HepG2 (cell line): ENCODE data around the gene FBXO33. TPM values are rescaled to one million over a fixed set of nuclear protein-coding genes. Genes with fewer than 3 reads are reported as not detected.

Source experiments
- GRHL1 ChIP-seq: sonication (generic); formaldehyde crosslinking; conservative IDR thresholded peaks from 2 replicates; pipeline ENCODE4 v1.8.0; 2022; ENCODE audit warnings: missing genetic modification reagents
- PLRG1 ChIP-seq: fragments of 450-650 bp; conservative IDR thresholded peaks from 2 replicates; pipeline ENCODE4 v1.6.1; 2016
- PRMT3 ChIP-seq: sonication (generic); formaldehyde crosslinking; IDR thresholded peaks from 2 replicates; pipeline ENCODE4 v1.8.1; 2022; ENCODE audit warnings: low read depth, mild to moderate bottlenecking, moderate library complexity, missing genetic modification reagents, borderline replicate concordance
- ZBTB40 ChIP-seq, 2 experiments: fragments of 450-650 bp in 1 of 2; sonication (generic) in 1 of 2; formaldehyde crosslinking in 1 of 2; IDR thresholded peaks; 2 replicates each; pipeline versions ENCODE4 v1.6.1 to v1.8.0; 2016 to 2022; ENCODE audit warnings: antibody characterized with exemption in 1 of 2, mild to moderate bottlenecking in 1 of 2, missing genetic modification reagents in 1 of 2
- ZBTB49 ChIP-seq: sonication (generic); formaldehyde crosslinking; IDR thresholded peaks from 2 replicates; pipeline ENCODE4 v1.4.0; 2020; ENCODE audit warnings: missing genetic modification reagents, borderline replicate concordance
- ZNF569 ChIP-seq: sonication (generic); formaldehyde crosslinking; IDR thresholded peaks from 2 replicates; pipeline ENCODE4 v1.5.0; 2020; ENCODE audit warnings: mild to moderate bottlenecking, missing genetic modification reagents, moderate library complexity, borderline replicate concordance
- polyA plus RNA-seq, 8 experiments: library from polyadenylated mRNA; depleted of rRNA in 3 of 8; stranded (reverse) in 7 of 8; unstranded in 1 of 8; fragments of >200 nt; fragmentation: Illumina TruSeq in 4 of 8; extraction: Trizol in 4 of 8; gene quantifications; 2 replicates each; pipeline versions ENCODE4 v1.2.1 to v1.2.3, GENCODE V29; 2011 to 2016; ENCODE audit warnings: low read depth in 4 of 8, missing spikeins in 1 of 8, mixed read lengths in 1 of 8; ENCODE audit not compliant: insufficient read depth in 1 of 8
- total RNA-seq, 5 experiments: library from RNA; depleted of rRNA; stranded (reverse); fragments of >200 nt; fragmentation: Illumina TruSeq; extraction: Trizol; gene quantifications; 2 replicates each; pipeline ENCODE4 v1.2.3, GENCODE V29; 2016; ENCODE audit warnings: low read depth in 1 of 5
- TF ChIP-seq, protein P1 (sequence below): sonication (generic); formaldehyde crosslinking; IDR thresholded peaks from 2 replicates; pipeline ENCODE4 v1.8.0; 2022; ENCODE audit warnings: missing genetic modification reagents, low read depth, mild to moderate bottlenecking, borderline replicate concordance
- TF ChIP-seq, protein P2 (sequence below): IDR thresholded peaks from 2 replicates; pipeline ENCODE4 v1.6.1; 2016; ENCODE audit warnings: missing compliant biosample characterization, missing genetic modification reagents, borderline replicate concordance

Gene FBXO33
- total and polyA plus RNA-seq, 2 of the 13 experiments (the other 11 are each of a cell fraction or from before 2014, with no cell fraction given) = 15.5 to 16.9 TPM

- TF ChIP-seq ZBTB40 (IDR thresholded peaks at IDR 0.05) = no peak
- no peak for TF ChIP-seq ZBTB40 (CRISPR knock-in tag; IDR thresholded peaks at IDR 0.05)
- TF ChIP-seq PLRG1 = no peak
- TF ChIP-seq, protein P1, sequence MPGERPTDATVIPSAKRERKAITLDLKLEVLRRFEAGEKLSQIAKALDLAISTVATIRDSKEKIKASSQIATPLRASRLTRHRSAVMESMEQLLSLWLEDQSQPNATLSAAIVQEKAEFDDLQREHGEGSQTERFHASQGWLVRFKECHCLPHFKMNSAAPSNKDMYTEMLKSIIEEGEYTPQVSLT (CRISPR knock-in tag) = 0 out of 2 replicates have a peak, but pooled peaks have one; percentile 50
- TF ChIP-seq, protein P2, sequence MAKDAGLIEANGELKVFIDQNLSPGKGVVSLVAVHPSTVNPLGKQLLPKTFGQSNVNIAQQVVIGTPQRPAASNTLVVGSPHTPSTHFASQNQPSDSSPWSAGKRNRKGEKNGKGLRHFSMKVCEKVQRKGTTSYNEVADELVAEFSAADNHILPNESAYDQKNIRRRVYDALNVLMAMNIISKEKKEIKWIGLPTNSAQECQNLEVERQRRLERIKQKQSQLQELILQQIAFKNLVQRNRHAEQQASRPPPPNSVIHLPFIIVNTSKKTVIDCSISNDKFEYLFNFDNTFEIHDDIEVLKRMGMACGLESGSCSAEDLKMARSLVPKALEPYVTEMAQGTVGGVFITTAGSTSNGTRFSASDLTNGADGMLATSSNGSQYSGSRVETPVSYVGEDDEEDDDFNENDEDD (CRISPR knock-in tag) = no peak
- no peak for TF ChIP-seq ZBTB49 (CRISPR knock-in tag)
- no peak for TF ChIP-seq GRHL1 (CRISPR knock-in tag)
- TF ChIP-seq PRMT3 (CRISPR knock-in tag) = no peak
- no peak for TF ChIP-seq ZNF569
Observed at GRCh38 chr14:39426605-39427004, 5.6 kb downstream of the FBXO33 start (continued).
